Stimulated activated CD8-positive, alpha-beta memory T cell treated with anti-CD3 and anti-CD28 coated beads, Interleukin-2, amount 100 ng/mL, for 48 hours (primary cell): ENCODE data around the gene IVL.

Source experiments
- DNase-seq, 2 donors: peaks; one replicate each; pipeline ENCODE4 v3.0.0-alpha.2; 2020; ENCODE audit warnings: low read depth in 2 of 2

The IVL gene

DNA sequence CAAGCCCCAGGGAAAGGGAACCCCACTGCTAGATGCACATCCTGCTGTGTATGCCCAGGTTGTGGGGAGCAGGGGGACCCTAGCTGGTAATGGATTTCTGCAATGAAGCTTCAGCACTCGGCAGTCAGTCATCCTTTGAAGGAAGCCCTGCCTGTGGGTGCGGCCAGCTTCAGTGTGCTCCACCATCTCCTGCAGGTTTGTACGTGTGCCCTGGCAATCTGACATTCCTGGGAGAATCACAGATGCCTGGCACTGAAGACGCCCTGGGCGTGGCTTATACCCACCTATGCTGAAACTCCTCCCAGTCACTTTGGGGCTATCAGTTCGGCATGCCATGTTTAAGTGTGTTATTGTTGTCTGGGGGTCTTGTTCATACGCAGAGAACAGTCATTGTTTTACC, 45.4 kb downstream of the IVL start:
- DNase-seq: no peak

DNA sequence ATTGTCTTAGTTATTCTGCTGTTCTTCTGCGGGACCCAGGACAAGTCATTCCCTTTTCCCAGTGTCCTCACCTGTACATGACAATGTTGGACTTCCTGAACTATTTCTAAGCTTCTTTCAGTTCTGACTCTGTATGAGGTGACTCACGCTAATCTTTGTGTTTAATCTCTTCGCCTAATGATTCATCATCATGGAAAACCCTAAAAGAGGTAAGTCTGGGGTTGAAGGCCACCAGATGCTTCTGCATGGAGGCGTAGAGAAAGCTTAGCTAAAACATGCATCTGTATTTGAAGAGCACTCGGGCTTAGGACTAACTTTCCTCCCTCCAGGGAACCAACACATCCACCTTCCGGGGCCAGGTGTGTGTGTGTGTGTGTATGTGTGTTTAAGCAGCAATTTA, 46.1 kb downstream of the IVL start:
- no peak for DNase-seq

DNA sequence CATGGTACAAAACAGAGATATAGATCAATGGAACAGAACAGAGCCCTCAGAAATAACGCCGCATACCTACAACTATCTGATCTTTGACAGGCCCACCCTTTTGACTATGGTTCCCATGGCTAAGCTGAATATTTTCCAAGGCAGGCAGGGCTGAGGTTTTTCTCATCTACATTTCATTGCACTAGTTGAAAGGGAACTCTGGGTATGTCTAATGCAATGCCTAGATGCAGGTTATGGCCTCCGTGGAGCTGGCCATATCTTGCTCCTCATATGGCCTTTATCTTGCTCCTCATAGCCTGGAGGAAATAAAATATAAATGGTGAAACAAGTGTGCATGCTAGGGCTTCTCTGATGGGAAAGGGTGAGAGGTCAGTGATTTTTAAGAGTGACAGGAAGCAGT, 49.2 kb downstream of the IVL start:
- no peak for DNase-seq

DNA sequence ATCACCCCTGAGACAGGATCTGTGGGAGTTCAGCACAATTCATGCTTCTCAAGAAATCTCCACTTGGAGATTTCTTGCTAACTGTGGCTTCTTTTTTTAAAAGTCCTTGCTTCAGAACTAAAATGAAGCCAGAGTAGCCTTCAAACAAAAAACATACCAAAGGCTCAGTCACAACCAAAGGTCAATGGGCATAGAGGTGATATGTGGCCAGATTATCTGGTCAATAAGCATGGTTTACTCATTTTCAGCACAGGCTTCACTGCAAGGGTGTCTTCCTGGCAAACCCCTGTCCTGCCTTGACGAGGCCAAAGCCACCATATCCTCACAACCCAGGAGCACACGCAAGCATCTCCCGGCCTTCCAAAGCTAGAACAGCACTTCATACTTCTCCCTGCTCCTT, 50.9 kb downstream of the IVL start:
- no peak for DNase-seq

- DNase-seq: no peak
Observed at GRCh38 chr1:152959801-152960451, 51.6 kb downstream of the IVL start.

- no peak for DNase-seq
Observed at GRCh38 chr1:152960452-152961044, 52.2 kb downstream of the IVL start.
